K562 (cell line): ENCODE results near the gene OR6K6. TPM values are rescaled to one million over a fixed set of nuclear protein-coding genes. Genes with fewer than 3 reads are reported as not detected.

ENCODE experiments used
- CBFA2T3 ChIP-seq: fragments of 450-650 bp; IDR thresholded peaks from 2 replicates; pipeline ENCODE4 v1.6.1; 2017
- CHD4 ChIP-seq: fragments of 200-600 bp; sonication (generic); IDR thresholded peaks from 3 replicates; pipeline ENCODE4 v1.6.1; 2012; ENCODE audit warnings: low read depth, mild to moderate bottlenecking, mixed read lengths, low read length, inconsistent platforms; ENCODE audit not compliant: insufficient read depth, insufficient replicate concordance, poor library complexity, severe bottlenecking
- FIP1L1 ChIP-seq: fragments of 200-400 bp; formaldehyde crosslinking; IDR thresholded peaks from 2 replicates; pipeline ENCODE4 v1.6.1; 2018; ENCODE audit warnings: mild to moderate bottlenecking, low read depth, low read length; ENCODE audit not compliant: poor library complexity, severe bottlenecking
- JUND ChIP-seq, 2 experiments: IDR thresholded peaks; 2 replicates in 1 of 2; 3 replicates in 1 of 2; pipeline ENCODE4 v1.6.1; 2011; ENCODE audit warnings: borderline replicate concordance in 2 of 2, low read depth in 2 of 2, low read length in 2 of 2, improper control_type of control experiment in 1 of 2, missing biosample characterization in 1 of 2, missing genetic modification characterization in 1 of 2, missing genetic modification reagents in 1 of 2
- KLF13 ChIP-seq: fragments of 450-650 bp; IDR thresholded peaks from 2 replicates; pipeline ENCODE4 v1.6.1; 2016; ENCODE audit warnings: missing genetic modification characterization, low read depth, mild to moderate bottlenecking, missing compliant biosample characterization, moderate library complexity, borderline replicate concordance
- MED1 ChIP-seq: sonication (generic); formaldehyde crosslinking; IDR thresholded peaks from 2 replicates; pipeline ENCODE4 v1.8.1; 2023; ENCODE audit warnings: missing genetic modification reagents, borderline replicate concordance
- NCOA2 ChIP-seq, 2 experiments: fragments of 450-650 bp; IDR thresholded peaks; 2 replicates each; pipeline ENCODE4 v1.6.1; 2018; ENCODE audit warnings: mild to moderate bottlenecking in 2 of 2, moderate library complexity in 1 of 2; ENCODE audit not compliant: partially characterized antibody in 2 of 2
- NFE2 ChIP-seq: IDR thresholded peaks from 2 replicates; pipeline ENCODE4 v1.6.1; 2014; ENCODE audit warnings: antibody characterized with exemption, low read depth
- SMARCA4 ChIP-seq: fragments of 450-650 bp; IDR thresholded peaks from 2 replicates; pipeline ENCODE4 v1.6.1; 2016
- SPI1 ChIP-seq: IDR thresholded peaks from 2 replicates; pipeline ENCODE4 v1.6.1; 2011; ENCODE audit warnings: low read depth, low read length, control low read depth, borderline replicate concordance
- TEAD1 ChIP-seq, 2 experiments: fragments of 450-650 bp in 1 of 2; sonication (generic) in 1 of 2; formaldehyde crosslinking; IDR thresholded peaks; 2 replicates each; pipeline versions ENCODE4 v1.4.0 to v1.8.0; 2020 to 2022; ENCODE audit warnings: mild to moderate bottlenecking in 2 of 2, missing genetic modification reagents in 1 of 2
- YY1 ChIP-seq, 3 experiments: IDR thresholded peaks; 2 replicates each; pipeline ENCODE4 v1.6.1; 2011; ENCODE audit warnings: low read length in 2 of 3, mild to moderate bottlenecking in 2 of 3, moderate library complexity in 2 of 3, borderline replicate concordance in 1 of 3, control low read depth in 1 of 3, low read depth in 1 of 3; ENCODE audit not compliant: insufficient read depth in 3 of 3, insufficient replicate concordance in 2 of 3, control insufficient read depth in 1 of 3, insufficient read length in 1 of 3; ENCODE audit errors: extremely low read depth in 1 of 3
- polyA plus RNA-seq, 8 experiments: library from polyadenylated mRNA; depleted of rRNA in 4 of 8; stranded (reverse) in 5 of 8; unstranded in 3 of 8; fragments of >200 nt; fragmentation: Nextera tagmentation in 2 of 8; fragmentation: Illumina TruSeq in 1 of 8; extraction: Ambion mirVana in 2 of 8; extraction: Trizol in 1 of 8; gene quantifications; 2 replicates each; pipeline versions ENCODE4 v1.2.1 to v1.2.3, GENCODE V29; 2011 to 2014; ENCODE audit warnings: inconsistent platforms in 1 of 8, missing spikeins in 1 of 8
- total RNA-seq, 7 experiments: library from RNA; depleted of rRNA in 6 of 7; stranded (reverse); fragments of >200 nt in 6 of 7; fragmentation: Illumina TruSeq in 2 of 7; extraction: Trizol in 2 of 7; gene quantifications; 2 replicates each; pipeline versions ENCODE4 v1.2.1 to v1.2.3, GENCODE V29; 2011 to 2021; ENCODE audit warnings: low replicate concordance in 1 of 7
- TF ChIP-seq, protein P1 (sequence below), 2 experiments: IDR thresholded peaks; 2 replicates each; pipeline ENCODE4 v1.6.1; 2011; ENCODE audit warnings: borderline replicate concordance in 1 of 2, control low read depth in 1 of 2, low read depth in 1 of 2, low read length in 1 of 2, mild to moderate bottlenecking in 1 of 2, mixed read lengths in 1 of 2, moderate library complexity in 1 of 2; ENCODE audit not compliant: insufficient read depth in 1 of 2, insufficient read length in 1 of 2, poor library complexity in 1 of 2, severe bottlenecking in 1 of 2; ENCODE audit errors: extremely low read depth in 1 of 2
- TF ChIP-seq, protein P2 (sequence below): fragments of 250-450 bp; sonication (Bioruptor Pico); IDR thresholded peaks from 2 replicates; pipeline ENCODE4 v1.4.0; 2020; ENCODE audit warnings: mild to moderate bottlenecking, moderate library complexity
- TF ChIP-seq, protein P3 (sequence below): fragments of 250-450 bp; sonication (Bioruptor Pico); IDR thresholded peaks from 2 replicates; pipeline ENCODE4 v1.4.0; 2020; ENCODE audit warnings: mild to moderate bottlenecking, moderate library complexity, borderline replicate concordance
- TF ChIP-seq, protein P4 (sequence below): fragments of 450-650 bp; IDR thresholded peaks from 2 replicates; pipeline ENCODE4 v1.7.0; 2016; ENCODE audit warnings: borderline replicate concordance

The OR6K6 gene
- total and polyA plus RNA-seq, 9 of the 15 experiments (the other 6 are each of a cell fraction or from before 2014, with no cell fraction given), result not detected

DNA sequence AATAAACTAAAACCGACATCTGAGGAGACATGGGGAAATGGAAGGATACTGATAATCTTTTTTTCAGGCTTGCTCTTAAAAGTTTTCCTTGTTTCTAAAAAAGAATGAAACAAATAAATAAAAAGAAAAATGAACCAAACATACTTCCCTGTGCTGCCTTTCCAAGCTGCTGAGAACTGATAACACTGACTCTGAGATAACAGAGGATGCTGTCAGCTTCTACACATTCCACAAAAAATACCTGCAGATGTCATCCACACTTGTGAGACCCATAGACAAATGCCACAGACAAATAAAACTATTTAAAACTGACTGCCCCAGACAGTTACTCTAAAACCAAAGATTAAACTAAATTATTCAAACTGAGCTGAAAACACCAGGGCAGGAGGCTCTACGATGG is 22.0 kb upstream of the OR6K6 start (continued):
- TF ChIP-seq YY1 (IDR thresholded peaks at IDR 0.05; ENCODE audit: borderline replicate concordance in 1 of 3, control insufficient read depth in 1 of 3, extremely low read depth in 1 of 3, insufficient read depth in 3 of 3, insufficient read length in 1 of 3, insufficient replicate concordance in 2 of 3, low read depth in 1 of 3, low read length in 2 of 3), result no peak
- TF ChIP-seq CHD4, result no peak
- TF ChIP-seq MED1, result no peak
- TF ChIP-seq CBFA2T3, result peak; percentile 84
- TF ChIP-seq FIP1L1, result no peak
- TF ChIP-seq, protein P1, sequence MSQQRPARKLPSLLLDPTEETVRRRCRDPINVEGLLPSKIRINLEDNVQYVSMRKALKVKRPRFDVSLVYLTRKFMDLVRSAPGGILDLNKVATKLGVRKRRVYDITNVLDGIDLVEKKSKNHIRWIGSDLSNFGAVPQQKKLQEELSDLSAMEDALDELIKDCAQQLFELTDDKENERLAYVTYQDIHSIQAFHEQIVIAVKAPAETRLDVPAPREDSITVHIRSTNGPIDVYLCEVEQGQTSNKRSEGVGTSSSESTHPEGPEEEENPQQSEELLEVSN (IDR thresholded peaks at IDR 0.05; ENCODE audit: borderline replicate concordance in 1 of 2, extremely low read depth in 1 of 2, insufficient read depth in 1 of 2, insufficient read length in 1 of 2, low read depth in 1 of 2, low read length in 1 of 2, poor library complexity in 1 of 2, severe bottlenecking in 1 of 2), result no peak
- TF ChIP-seq JUND (IDR thresholded peaks at IDR 0.05; ENCODE audit: borderline replicate concordance, low read depth, low read length), result peak; percentile 42; the same call in 1 of the 2 replicates
- no peak; the same call in 2 of the 3 replicates for TF ChIP-seq JUND (tag; IDR thresholded peaks at IDR 0.05; ENCODE audit: borderline replicate concordance, low read depth, low read length)
- TF ChIP-seq, protein P2, sequence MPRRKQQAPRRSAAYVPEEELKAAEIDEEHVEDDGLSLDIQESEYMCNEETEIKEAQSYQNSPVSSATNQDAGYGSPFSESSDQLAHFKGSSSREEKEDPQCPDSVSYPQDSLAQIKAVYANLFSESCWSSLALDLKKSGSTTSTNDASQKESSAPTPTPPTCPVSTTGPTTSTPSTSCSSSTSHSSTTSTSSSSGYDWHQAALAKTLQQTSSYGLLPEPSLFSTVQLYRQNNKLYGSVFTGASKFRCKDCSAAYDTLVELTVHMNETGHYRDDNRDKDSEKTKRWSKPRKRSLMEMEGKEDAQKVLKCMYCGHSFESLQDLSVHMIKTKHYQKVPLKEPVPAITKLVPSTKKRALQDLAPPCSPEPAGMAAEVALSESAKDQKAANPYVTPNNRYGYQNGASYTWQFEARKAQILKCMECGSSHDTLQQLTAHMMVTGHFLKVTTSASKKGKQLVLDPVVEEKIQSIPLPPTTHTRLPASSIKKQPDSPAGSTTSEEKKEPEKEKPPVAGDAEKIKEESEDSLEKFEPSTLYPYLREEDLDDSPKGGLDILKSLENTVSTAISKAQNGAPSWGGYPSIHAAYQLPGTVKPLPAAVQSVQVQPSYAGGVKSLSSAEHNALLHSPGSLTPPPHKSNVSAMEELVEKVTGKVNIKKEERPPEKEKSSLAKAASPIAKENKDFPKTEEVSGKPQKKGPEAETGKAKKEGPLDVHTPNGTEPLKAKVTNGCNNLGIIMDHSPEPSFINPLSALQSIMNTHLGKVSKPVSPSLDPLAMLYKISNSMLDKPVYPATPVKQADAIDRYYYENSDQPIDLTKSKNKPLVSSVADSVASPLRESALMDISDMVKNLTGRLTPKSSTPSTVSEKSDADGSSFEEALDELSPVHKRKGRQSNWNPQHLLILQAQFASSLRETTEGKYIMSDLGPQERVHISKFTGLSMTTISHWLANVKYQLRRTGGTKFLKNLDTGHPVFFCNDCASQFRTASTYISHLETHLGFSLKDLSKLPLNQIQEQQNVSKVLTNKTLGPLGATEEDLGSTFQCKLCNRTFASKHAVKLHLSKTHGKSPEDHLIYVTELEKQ (CRISPR knock-in tag), result no peak
- TF ChIP-seq SPI1, result no peak
- TF ChIP-seq, protein P3, sequence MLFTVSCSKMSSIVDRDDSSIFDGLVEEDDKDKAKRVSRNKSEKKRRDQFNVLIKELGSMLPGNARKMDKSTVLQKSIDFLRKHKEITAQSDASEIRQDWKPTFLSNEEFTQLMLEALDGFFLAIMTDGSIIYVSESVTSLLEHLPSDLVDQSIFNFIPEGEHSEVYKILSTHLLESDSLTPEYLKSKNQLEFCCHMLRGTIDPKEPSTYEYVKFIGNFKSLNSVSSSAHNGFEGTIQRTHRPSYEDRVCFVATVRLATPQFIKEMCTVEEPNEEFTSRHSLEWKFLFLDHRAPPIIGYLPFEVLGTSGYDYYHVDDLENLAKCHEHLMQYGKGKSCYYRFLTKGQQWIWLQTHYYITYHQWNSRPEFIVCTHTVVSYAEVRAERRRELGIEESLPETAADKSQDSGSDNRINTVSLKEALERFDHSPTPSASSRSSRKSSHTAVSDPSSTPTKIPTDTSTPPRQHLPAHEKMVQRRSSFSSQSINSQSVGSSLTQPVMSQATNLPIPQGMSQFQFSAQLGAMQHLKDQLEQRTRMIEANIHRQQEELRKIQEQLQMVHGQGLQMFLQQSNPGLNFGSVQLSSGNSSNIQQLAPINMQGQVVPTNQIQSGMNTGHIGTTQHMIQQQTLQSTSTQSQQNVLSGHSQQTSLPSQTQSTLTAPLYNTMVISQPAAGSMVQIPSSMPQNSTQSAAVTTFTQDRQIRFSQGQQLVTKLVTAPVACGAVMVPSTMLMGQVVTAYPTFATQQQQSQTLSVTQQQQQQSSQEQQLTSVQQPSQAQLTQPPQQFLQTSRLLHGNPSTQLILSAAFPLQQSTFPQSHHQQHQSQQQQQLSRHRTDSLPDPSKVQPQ (CRISPR knock-in tag), result no peak
- TF ChIP-seq, protein P4, sequence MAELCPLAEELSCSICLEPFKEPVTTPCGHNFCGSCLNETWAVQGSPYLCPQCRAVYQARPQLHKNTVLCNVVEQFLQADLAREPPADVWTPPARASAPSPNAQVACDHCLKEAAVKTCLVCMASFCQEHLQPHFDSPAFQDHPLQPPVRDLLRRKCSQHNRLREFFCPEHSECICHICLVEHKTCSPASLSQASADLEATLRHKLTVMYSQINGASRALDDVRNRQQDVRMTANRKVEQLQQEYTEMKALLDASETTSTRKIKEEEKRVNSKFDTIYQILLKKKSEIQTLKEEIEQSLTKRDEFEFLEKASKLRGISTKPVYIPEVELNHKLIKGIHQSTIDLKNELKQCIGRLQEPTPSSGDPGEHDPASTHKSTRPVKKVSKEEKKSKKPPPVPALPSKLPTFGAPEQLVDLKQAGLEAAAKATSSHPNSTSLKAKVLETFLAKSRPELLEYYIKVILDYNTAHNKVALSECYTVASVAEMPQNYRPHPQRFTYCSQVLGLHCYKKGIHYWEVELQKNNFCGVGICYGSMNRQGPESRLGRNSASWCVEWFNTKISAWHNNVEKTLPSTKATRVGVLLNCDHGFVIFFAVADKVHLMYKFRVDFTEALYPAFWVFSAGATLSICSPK, result no peak
- TF ChIP-seq KLF13 (tag), result no peak
- TF ChIP-seq TEAD1 (CRISPR knock-in tag; IDR thresholded peaks at IDR 0.05), result peak in 1 of 2 experiments; percentile 77; a peak in 2 of 4 replicates
- no peak for TF ChIP-seq NFE2
- no peak for TF ChIP-seq NCOA2 (IDR thresholded peaks at IDR 0.05; ENCODE audit: partially characterized antibody in 2 of 2)
- peak; percentile 91 for TF ChIP-seq SMARCA4
